GM21576 (cell line): ENCODE data around the gene ARHGEF28.

ENCODE experiments used
- ATAC-seq: cut with Tn5 transposase; IDR thresholded peaks from one replicate; pipeline ENCODE4 v1.9.1; 2021; ENCODE audit warnings: mild to moderate bottlenecking, moderate library complexity; ENCODE audit not compliant: unreplicated experiment

ARHGEF28 gene

GRCh38 chr5:73922875-73923557 lies 297.0 kb downstream of the ARHGEF28 start:
- no peak for ATAC-seq

- ATAC-seq, result no peak
Observed at GRCh38 chr5:73928476-73929070, 302.6 kb downstream of the ARHGEF28 start.

GRCh38 chr5:73935719-73936118 lies 309.7 kb downstream of the ARHGEF28 start:
- ATAC-seq, result no peak

- no peak for ATAC-seq
Observed at GRCh38 chr5:73938280-73938937, 312.4 kb downstream of the ARHGEF28 start.

- ATAC-seq, result no peak
Observed at GRCh38 chr5:73938938-73939320, 312.9 kb downstream of the ARHGEF28 start.

GRCh38 chr5:73939557-73939956 lies 313.6 kb downstream of the ARHGEF28 start:
- ATAC-seq, result no peak

GRCh38 chr5:73940026-73940425 lies 314.0 kb downstream of the ARHGEF28 start:
- no peak for ATAC-seq

- no peak for ATAC-seq
Observed at GRCh38 chr5:73940801-73941200, 314.8 kb downstream of the ARHGEF28 start.

GRCh38 chr5:73942783-73943182 lies 316.8 kb downstream of the ARHGEF28 start:
- ATAC-seq, result no peak

GRCh38 chr5:73943397-73943796 lies 317.4 kb downstream of the ARHGEF28 start:
- ATAC-seq, result no peak

GRCh38 chr5:73944581-73944980 lies 318.6 kb downstream of the ARHGEF28 start:
- no peak for ATAC-seq

- no peak for ATAC-seq
Observed at GRCh38 chr5:73945505-73945904, 319.5 kb downstream of the ARHGEF28 start.

- ATAC-seq, result no peak
Observed at GRCh38 chr5:73946278-73946677, 320.3 kb downstream of the ARHGEF28 start.

- ATAC-seq, result no peak
Observed at GRCh38 chr5:73946919-73947602, 321.1 kb downstream of the ARHGEF28 start.

- no peak for ATAC-seq
Observed at GRCh38 chr5:73947906-73948640, 322.1 kb downstream of the ARHGEF28 start.

- ATAC-seq, result no peak
Observed at GRCh38 chr5:73948720-73949119, 322.7 kb downstream of the ARHGEF28 start.

GRCh38 chr5:73950441-73950873 lies 324.5 kb downstream of the ARHGEF28 start:
- ATAC-seq, result no peak

GRCh38 chr5:73950912-73951430 lies 325.0 kb downstream of the ARHGEF28 start:
- no peak for ATAC-seq

- ATAC-seq, result no peak
Observed at GRCh38 chr5:73952872-73953271, 326.9 kb downstream of the ARHGEF28 start.

GRCh38 chr5:73954381-73954780 lies 328.4 kb downstream of the ARHGEF28 start:
- ATAC-seq, result no peak
